ENCODE data around the gene CAPZB. TPM values are rescaled to one million over a fixed set of nuclear protein-coding genes. Genes with fewer than 3 reads are reported as not detected.

CAPZB gene
- total RNA-seq, 1 experiment from 2014 or later, result 198 TPM

DNA sequence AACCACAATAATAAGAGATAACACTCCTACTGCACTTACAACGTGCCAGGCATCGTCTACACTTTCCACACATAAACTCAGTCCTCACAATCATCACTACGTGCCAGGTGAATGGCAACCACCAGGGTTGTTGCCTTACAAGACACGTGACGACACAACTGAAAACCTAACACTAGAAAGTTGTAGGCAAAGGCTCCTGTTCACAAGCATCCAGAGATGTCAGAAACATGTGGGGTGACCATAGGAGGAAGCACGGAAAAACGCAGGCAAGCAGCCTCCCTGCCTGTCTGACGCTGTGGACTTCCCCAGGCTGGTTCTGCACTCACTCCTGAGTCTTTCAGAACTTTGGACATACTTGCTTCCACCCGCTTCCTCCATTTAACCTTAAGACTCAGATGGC, 7.0 kb downstream of the CAPZB start:
- Mint-ChIP-seq H3K27me3 (ENCODE audit: unreplicated experiment) (no peaks in the 10 kb centered on the region), H3K4me1 (ENCODE audit: low read depth, unreplicated experiment) (peaks cover 17% of the 10 kb centered on the region), H3K27ac (ENCODE audit: unreplicated experiment) (no peak overlapping the region), H3K9me3 (ENCODE audit: low read depth, unreplicated experiment) (no peaks in the 10 kb centered on the region), H3K36me3 (ENCODE audit: insufficient read depth, unreplicated experiment) (peaks cover 5% of the 10 kb centered on the region), H3K4me3 (ENCODE audit: low read depth, unreplicated experiment) (no peak overlapping the region)
- intact Hi-C loops (cut with micrococcal nuclease; ENCODE audit: unreplicated experiment), result no loop called here
- BruUV-seq (replicated peaks), result no TSS peak
- TF ChIP-seq, protein P1, sequence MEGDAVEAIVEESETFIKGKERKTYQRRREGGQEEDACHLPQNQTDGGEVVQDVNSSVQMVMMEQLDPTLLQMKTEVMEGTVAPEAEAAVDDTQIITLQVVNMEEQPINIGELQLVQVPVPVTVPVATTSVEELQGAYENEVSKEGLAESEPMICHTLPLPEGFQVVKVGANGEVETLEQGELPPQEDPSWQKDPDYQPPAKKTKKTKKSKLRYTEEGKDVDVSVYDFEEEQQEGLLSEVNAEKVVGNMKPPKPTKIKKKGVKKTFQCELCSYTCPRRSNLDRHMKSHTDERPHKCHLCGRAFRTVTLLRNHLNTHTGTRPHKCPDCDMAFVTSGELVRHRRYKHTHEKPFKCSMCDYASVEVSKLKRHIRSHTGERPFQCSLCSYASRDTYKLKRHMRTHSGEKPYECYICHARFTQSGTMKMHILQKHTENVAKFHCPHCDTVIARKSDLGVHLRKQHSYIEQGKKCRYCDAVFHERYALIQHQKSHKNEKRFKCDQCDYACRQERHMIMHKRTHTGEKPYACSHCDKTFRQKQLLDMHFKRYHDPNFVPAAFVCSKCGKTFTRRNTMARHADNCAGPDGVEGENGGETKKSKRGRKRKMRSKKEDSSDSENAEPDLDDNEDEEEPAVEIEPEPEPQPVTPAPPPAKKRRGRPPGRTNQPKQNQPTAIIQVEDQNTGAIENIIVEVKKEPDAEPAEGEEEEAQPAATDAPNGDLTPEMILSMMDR (IDR thresholded peaks at IDR 0.05; ENCODE audit: unreplicated experiment), result no peak
- DNase-seq, result no peak
- CTCF ChIA-PET, result no interaction called here

DNA sequence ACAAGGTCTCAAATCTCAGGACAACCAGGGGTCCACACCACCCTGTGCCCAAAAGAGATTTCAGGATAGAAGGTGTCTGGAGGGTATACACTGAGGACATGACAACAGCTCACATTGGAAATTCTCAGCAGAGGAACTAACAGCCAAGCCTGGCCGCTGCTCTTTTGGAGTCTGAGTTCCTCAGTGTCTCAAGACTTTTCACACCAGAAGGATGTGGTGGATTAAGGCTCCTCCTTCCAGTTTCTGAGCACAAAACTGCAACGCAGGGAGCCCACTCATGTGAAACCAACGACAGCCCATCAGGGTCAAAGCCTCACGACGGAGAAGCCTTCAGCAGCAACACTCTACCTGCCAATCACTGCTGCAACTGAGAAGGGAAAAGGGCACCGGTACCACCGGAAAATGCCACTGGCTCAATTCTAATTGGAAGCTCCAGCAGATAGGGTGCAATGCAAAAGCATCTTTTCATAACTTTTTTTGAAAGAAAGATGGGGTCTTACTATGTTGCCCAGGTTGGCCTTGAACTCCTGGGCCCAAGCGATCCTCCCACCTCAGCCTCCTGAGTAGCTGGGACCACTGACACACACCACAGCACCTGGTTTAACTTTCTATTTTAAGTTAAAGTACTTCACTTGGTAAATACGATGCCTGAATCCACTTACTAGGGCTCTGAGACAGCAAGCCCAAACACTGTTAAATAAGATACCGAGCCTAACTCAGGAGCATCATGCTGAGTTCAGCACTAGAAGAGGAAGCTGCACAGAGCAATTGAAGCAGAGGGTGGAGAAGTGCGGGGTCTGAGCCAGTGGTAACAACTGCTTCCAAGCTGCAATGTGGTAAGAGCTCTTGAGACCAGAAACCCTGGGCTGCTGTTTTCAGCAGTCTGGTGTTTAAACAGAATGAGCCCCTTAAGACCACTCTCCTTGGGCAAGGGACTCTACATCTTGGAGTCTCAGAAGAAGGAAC, 7.8 kb downstream of the CAPZB start:
- Mint-ChIP-seq H3K27ac (ENCODE audit: unreplicated experiment) (no peak overlapping the region), H3K4me1 (ENCODE audit: low read depth, unreplicated experiment) (peaks cover 9% of the 10 kb centered on the region), H3K36me3 (ENCODE audit: insufficient read depth, unreplicated experiment) (peaks cover 5% of the 10 kb centered on the region), H3K9me3 (ENCODE audit: low read depth, unreplicated experiment) (no peaks in the 10 kb centered on the region), H3K27me3 (ENCODE audit: unreplicated experiment) (no peaks in the 10 kb centered on the region), H3K4me3 (ENCODE audit: low read depth, unreplicated experiment) (no peak overlapping the region)
- no TSS peak for BruUV-seq (replicated peaks)
- intact Hi-C loops (cut with micrococcal nuclease; ENCODE audit: unreplicated experiment), result no loop called here
- TF ChIP-seq, protein P1 (IDR thresholded peaks at IDR 0.05; ENCODE audit: unreplicated experiment), result no peak
- CTCF ChIA-PET, result no interaction called here
- no peak for DNase-seq

DNA sequence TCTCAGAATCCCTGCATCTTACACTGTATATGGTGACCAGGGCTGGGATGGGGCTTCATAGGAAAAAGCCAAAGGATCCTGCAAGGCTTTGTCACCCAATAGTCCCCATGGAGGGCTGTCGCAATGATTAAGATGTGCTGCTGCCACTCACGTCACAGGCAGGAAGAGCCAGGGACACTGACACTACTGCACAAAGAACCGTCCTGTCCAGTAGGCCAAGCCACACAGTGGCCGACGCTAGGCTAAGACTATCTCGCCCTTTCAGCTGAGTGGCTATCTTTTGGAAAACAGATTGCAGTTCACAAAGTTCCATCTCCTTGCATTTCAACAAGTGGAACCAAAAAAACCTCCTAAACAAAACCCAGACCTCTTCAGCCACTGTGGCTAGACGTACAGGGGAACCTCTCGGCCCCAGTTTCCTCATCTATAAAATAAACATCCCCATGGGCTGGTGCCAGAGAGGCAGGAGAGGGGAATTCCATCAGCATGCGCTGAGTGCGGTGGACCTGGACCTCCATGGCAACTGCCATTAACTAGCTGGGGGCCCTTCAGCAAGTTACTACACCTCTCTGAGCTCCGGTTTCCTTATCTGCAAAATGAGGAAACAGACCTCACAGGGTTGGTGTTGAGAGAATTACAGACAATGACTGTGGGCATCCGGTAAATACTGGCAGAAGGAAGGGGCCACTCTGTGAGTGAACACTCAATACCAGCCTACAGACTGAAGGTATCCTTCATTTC, 8.7 kb downstream of the CAPZB start:
- BruUV-seq (replicated peaks), result no TSS peak
- TF ChIP-seq, protein P1 (IDR thresholded peaks at IDR 0.05; ENCODE audit: unreplicated experiment), result no peak
- H3K27ac Mint-ChIP-seq (ENCODE audit: unreplicated experiment), result no peak overlapping the region
- H3K4me1 Mint-ChIP-seq (ENCODE audit: low read depth, unreplicated experiment), result peaks cover 9% of the 10 kb centered on the region
- intact Hi-C loops (cut with micrococcal nuclease; ENCODE audit: unreplicated experiment), result no loop called here
- no peak overlapping the region for H3K4me3 Mint-ChIP-seq (ENCODE audit: low read depth, unreplicated experiment)
- no peaks in the 10 kb centered on the region for H3K27me3 Mint-ChIP-seq (ENCODE audit: unreplicated experiment)
- peaks cover 5% of the 10 kb centered on the region for H3K36me3 Mint-ChIP-seq (ENCODE audit: insufficient read depth, unreplicated experiment)
- H3K9me3 Mint-ChIP-seq (ENCODE audit: low read depth, unreplicated experiment), result no peaks in the 10 kb centered on the region
- no peak for DNase-seq
- CTCF ChIA-PET, result no interaction called here

DNA sequence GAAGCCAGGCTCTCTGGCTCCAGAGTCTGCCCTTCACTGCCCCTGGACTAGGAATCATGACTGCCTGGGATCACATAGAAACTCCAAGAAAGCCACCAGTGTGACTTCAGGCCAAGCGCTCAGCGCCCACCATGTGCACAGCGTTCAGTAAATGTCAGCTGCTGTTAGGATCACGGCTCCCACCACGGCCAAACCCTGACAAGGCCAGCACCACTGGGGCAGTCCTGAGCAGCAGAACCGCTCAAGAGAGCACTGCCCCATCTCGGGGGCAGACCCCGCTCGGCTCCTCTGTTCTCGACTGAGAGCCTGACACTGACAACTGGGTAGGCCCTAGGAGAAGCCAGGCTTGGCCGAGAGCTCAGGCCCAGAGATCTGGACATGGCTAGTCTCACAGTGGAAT, 10.0 kb downstream of the CAPZB start:
- BruUV-seq (replicated peaks), result no TSS peak
- CTCF ChIA-PET, result no interaction called here

More for the DNA sequence above, 10.0 kb downstream of the CAPZB start:
- intact Hi-C loops (cut with micrococcal nuclease; ENCODE audit: unreplicated experiment), result no loop called here
- no peaks in the 10 kb centered on the region for H3K27me3 Mint-ChIP-seq (ENCODE audit: unreplicated experiment)
- no peak overlapping the region for H3K27ac Mint-ChIP-seq (ENCODE audit: unreplicated experiment)
- peaks cover 9% of the 10 kb centered on the region for H3K4me1 Mint-ChIP-seq (ENCODE audit: low read depth, unreplicated experiment)
- no peak for DNase-seq
- H3K9me3 Mint-ChIP-seq (ENCODE audit: low read depth, unreplicated experiment), result no peaks in the 10 kb centered on the region
- peaks cover 3% of the 10 kb centered on the region for H3K36me3 Mint-ChIP-seq (ENCODE audit: insufficient read depth, unreplicated experiment)
- TF ChIP-seq, protein P1 (IDR thresholded peaks at IDR 0.05; ENCODE audit: unreplicated experiment), result no peak
- H3K4me3 Mint-ChIP-seq (ENCODE audit: low read depth, unreplicated experiment), result no peak overlapping the region
